Activated CD4-positive, alpha-beta T cell treated with anti-CD3 and anti-CD28 coated beads for 36 hours (primary cell): ENCODE results near the gene BIN1. TPM values are rescaled to one million over a fixed set of nuclear protein-coding genes. Genes with fewer than 3 reads are reported as not detected.

ENCODE experiments used
- ATAC-seq: fragments of 200-7000 bp; cut with Tn5 transposase; one replicate; pipeline ENCODE4 v1.10.0; 2021; ENCODE audit warnings: mild to moderate bottlenecking, moderate library complexity
- CTCF ChIA-PET: fragments of 350-600 bp; sonication (Branson Sonifier 250); formaldehyde crosslinking; loops from one replicate; lab custom pipeline; 2021; ENCODE audit warnings: antibody characterized with exemption; lab: Charles Lee
- POLR2A ChIA-PET: fragments of 350-600 bp; sonication (Branson Sonifier 250); formaldehyde crosslinking; loops from one replicate; lab custom pipeline; 2021; ENCODE audit warnings: antibody characterized with exemption, inconsistent platforms; lab: Charles Lee
- DNase-seq: peaks from one replicate; pipeline ENCODE4 v3.0.0-alpha.2; 2020
- H3K27ac Mint-ChIP-seq: one replicate; pipeline ENCODE4 v1.8.0; 2021; ENCODE audit warnings: mixed read lengths
- H3K27me3 Mint-ChIP-seq: one replicate; pipeline ENCODE4 v1.8.0; 2021; ENCODE audit warnings: mixed read lengths
- H3K36me3 Mint-ChIP-seq: one replicate; pipeline ENCODE4 v1.8.0; 2021; ENCODE audit warnings: low read depth, mixed read lengths
- H3K4me1 Mint-ChIP-seq: one replicate; pipeline ENCODE4 v1.8.0; 2021; ENCODE audit warnings: mixed read lengths
- H3K4me3 Mint-ChIP-seq: one replicate; pipeline ENCODE4 v1.8.0; 2021; ENCODE audit warnings: mild to moderate bottlenecking, moderate library complexity, mixed read lengths
- H3K9me3 Mint-ChIP-seq: one replicate; pipeline ENCODE4 v1.8.0; 2021; ENCODE audit warnings: low read depth, mixed read lengths
- intact Hi-C, 2 experiments: fragments of 100-400 bp; cut with DNase I in 1 of 2; cut with micrococcal nuclease in 1 of 2; formaldehyde crosslinking; loops; one replicate each; pipeline versions ENCODE4 v1.14.2 to v1.15.1; 2022 to 2024; cut with DNase I, micrococcal nuclease
- total RNA-seq, 2 experiments: library from RNA; stranded (reverse); gene quantifications; one replicate each; pipeline ENCODE4 v1.2.3, GENCODE V29; 2021

Gene BIN1
- total RNA-seq, 2 experiments from 2014 or later, result 65.2 to 71.0 TPM

DNA sequence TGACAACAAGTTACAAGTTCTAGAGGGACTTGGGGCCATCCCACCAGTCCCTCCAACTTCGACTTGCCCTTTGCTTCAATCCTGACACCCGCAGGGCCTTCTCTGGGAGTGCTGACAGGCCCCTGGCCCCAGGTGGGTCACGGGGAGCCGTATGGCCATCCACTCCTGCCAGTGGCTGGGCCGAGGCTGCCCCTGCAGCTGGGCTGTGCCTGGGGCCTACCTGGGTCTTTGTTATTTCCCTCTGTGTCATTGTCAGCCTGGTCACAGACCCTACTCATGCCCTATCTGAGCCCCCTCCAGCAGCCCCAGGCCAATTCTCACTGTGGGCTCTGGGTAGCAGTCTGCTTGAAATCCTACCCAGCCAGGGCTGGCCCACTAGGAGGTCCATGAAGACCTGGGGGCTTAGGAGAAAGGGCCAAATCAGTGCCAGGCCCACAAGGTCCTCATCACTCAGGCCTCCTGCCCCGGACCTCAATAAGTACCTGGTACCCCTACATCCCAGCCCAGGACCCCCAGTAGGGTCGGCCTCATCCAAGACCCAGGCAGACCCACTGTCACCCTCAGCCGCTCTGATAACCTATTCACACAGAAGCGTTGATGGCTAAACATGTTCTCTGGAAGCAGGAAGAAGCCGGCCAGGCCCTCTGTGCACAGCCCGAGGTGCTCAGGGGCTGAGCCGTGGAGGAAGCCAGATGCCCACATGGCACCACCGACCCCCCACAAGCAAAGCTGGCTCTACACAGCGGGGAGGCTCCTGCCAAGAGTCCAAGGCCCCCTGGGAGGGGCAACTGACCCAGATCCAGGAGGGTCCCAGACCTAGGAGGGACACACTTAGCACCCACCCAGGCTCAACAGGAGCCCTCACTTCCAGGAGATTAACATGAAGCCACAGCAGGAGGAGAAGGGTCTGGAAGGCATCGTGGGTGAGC is 57.7 kb downstream of the BIN1 start:
- H3K4me1 Mint-ChIP-seq, result peaks cover 2% of the 10 kb centered on the region
- ATAC-seq (no peak), DNase-seq (peak; percentile 2)
- intact Hi-C loops, result no loop called here
- H3K36me3 Mint-ChIP-seq, result peaks cover 2% of the 10 kb centered on the region
- ChIA-PET POLR2A (no interaction called here), CTCF (interaction anchor here (0.5 to 1.0 kb wide), 7 partner anchors 10 to 839 kb away, joined by 3 to 5 read pairs (median 3); no protein-coding TSS in a partner anchor)
- no peaks in the 10 kb centered on the region for H3K27me3 Mint-ChIP-seq
- H3K9me3 Mint-ChIP-seq, result no peaks in the 10 kb centered on the region
- H3K4me3 Mint-ChIP-seq, result no peak overlapping the region
- no peak overlapping the region for H3K27ac Mint-ChIP-seq

DNA sequence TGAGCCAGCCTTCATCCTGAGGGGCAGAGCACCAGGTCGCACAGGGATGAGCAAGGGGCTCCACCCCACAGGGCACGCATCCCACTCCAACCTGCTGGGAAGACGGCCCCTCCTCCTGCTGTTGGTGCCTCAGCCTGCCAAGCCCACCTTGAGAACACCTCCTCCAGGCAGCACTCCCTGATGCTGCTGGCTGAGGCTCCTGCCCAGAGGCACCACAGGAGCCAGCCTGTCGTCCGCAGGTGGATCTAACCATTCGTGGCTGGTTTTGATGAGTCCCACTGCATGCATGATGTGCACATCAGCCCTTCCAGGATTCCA is 58.4 kb downstream of the BIN1 start:
- CTCF ChIA-PET, result interaction anchor here (0.6 to 1.7 kb wide), 2 partner anchors 19 to 31 kb away, joined by 3 to 4 read pairs; no protein-coding TSS in a partner anchor
- Mint-ChIP-seq H3K27ac (no peak overlapping the region), H3K4me1 (peaks cover 2% of the 10 kb centered on the region), H3K27me3 (no peaks in the 10 kb centered on the region), H3K4me3 (no peak overlapping the region), H3K9me3 (no peaks in the 10 kb centered on the region), H3K36me3 (peaks cover 2% of the 10 kb centered on the region)
- POLR2A ChIA-PET, result no interaction called here
- peak; percentile 3 for DNase-seq
- intact Hi-C loops, result no loop called here
- no peak for ATAC-seq

DNA sequence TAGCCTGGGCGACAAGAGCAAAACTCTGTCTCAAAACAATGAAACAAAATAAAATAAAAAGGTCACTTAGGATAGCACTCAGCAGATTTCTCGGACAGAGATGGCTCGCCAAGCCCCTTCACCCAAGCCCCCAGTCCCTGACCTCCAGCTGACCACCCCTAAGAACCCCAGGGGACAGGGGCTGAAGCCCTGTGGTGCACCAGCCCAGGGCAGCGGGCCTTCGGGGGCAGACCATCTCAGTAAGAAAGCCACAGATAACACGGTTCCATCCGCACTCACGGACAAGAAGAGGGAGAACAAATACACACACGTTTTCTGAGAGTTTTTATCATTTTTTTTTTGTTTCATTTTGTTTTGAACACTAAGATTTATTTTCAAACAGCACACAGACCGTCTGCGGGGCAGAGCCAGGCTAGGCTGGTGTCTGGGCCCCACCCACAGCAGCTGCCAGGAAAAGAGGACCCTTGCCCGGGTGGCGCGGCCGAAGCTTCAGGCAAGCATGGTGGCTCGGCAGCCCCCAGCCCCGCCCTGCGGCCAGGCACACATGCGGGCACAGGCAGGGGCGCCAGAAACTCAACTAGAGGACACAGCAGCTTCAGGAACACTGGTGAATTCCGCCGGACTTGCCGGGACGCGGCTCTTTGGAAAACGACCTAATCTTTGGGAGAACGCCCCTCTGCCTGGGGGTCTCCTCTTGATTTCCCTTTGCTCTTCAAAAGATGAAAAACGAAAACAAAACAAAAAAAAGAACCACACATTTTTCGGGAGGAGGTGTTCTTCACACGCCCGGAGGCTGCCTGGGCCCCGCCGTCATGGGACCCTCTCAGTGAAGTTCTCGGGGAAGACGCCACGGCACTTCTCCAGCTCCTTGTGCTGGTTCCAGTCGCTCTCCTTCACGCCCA is 59.0 kb downstream of the BIN1 start:
- H3K4me3 Mint-ChIP-seq, result no peak overlapping the region
- ChIA-PET CTCF (interaction anchor here (0.6 to 1.7 kb wide), 2 partner anchors 20 to 30 kb away, joined by 3 to 4 read pairs; no protein-coding TSS in a partner anchor), POLR2A (no interaction called here)
- no peaks in the 10 kb centered on the region for H3K27me3 Mint-ChIP-seq
- ATAC-seq, result no peak
- peaks cover 2% of the 10 kb centered on the region for H3K36me3 Mint-ChIP-seq
- no peaks in the 10 kb centered on the region for H3K9me3 Mint-ChIP-seq
- DNase-seq, result peak; percentile 3
- intact Hi-C loops, result no loop called here
- no peak overlapping the region for H3K27ac Mint-ChIP-seq
- peaks cover 2% of the 10 kb centered on the region for H3K4me1 Mint-ChIP-seq

DNA sequence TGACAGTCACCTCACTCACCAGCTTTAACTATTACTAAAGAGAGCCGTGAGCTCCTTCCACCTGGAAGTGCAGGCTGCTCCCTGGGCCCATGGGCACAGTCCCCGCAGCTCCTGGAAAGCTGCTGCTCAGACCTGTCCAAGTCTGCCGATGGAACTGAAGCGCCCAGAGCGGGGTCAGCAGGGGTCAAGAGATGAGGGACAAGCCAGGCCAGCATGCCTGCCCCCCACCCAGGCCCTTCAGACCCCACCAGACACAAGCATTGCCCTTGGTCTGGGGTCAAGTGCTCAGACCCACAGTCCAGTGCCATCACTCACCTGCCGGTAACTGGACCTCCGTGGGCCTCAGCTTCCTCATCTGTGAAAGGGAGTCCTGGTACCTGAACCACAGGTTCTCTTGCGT is 59.9 kb downstream of the BIN1 start:
- ChIA-PET POLR2A (no interaction called here), CTCF (interaction anchor here (0.8 to 1.7 kb wide), 3 partner anchors 11 to 75 kb away, joined by 3 to 4 read pairs (median 3); no protein-coding TSS in a partner anchor)
- DNase-seq, result peak; percentile 3
- Mint-ChIP-seq H3K27me3 (no peaks in the 10 kb centered on the region), H3K9me3 (no peaks in the 10 kb centered on the region), H3K4me3 (no peak overlapping the region), H3K36me3 (peaks cover 2% of the 10 kb centered on the region), H3K27ac (no peak overlapping the region), H3K4me1 (peaks cover 2% of the 10 kb centered on the region)
- ATAC-seq, result no peak
- intact Hi-C loops, result no loop called here

DNA sequence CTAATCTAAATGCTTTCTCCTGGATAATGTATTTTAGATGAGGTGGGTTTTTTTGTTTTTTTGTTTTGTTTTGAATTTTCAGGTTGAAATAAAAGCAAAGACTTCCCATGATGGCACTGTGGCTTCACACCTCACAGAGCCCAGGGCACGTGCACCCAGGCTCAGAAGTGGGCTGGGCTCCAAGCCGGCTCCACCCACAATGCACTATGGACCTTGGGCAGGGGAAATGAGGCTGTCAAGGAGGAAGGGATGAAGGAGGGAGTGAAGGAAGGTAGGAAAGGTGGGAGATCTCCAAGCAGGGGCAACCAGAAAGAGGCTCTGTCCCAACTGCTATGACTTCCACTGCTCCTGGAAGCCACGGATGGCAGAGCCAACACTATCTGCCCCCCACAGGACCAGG is 60.4 kb downstream of the BIN1 start:
- CTCF ChIA-PET, result interaction anchor here (0.8 to 1.1 kb wide), 2 partner anchors 11 to 74 kb away, joined by 3 read pairs; no protein-coding TSS in a partner anchor
- no peaks in the 10 kb centered on the region for H3K27me3 Mint-ChIP-seq
- ATAC-seq (no peak), DNase-seq (peak; percentile 9)
- H3K9me3 Mint-ChIP-seq, result no peaks in the 10 kb centered on the region
- H3K27ac Mint-ChIP-seq, result no peak overlapping the region
- peaks cover 2% of the 10 kb centered on the region for H3K36me3 Mint-ChIP-seq
- intact Hi-C loops, result no loop called here
- POLR2A ChIA-PET, result interaction anchor here (0.6 kb wide), 1 partner anchor 389 kb away, joined by 5 read pairs; no protein-coding TSS in a partner anchor
- H3K4me3 Mint-ChIP-seq, result no peak overlapping the region
- H3K4me1 Mint-ChIP-seq, result peaks cover 2% of the 10 kb centered on the region

DNA sequence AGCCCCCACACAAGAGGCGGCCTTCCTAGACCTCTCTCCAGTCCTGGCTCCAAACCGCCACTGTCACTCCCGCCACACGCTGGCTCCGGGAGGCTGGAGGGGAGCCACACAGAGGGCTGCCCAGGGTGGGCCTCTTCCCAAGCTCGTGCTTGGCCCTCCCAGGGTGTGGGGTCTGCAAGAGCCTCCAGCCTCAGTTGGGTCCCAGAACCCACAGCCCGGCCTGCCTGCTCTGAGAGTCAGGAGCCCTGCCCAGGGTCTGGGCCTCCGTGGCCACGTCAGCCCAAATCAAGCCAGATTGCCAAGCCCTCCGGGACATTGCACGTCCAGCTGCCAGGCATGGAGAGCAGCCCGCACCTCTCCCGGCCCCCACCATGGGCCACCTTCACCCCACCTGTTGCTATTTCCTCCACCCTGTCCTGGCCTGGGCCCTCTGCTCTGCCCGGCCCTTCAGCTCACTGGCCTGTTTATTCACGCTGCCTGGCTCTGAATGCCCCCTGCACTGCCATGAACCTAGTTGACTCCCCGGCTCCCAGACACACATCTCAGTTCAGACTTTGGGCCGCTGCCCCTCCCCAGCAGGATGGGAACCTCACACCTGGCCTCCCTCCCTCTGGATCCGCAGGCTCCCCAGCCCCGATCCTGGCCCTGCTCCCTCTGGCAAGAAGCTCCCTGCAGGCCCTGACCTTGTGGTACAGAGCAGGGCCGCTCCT is 61.0 kb downstream of the BIN1 start:
- H3K36me3 Mint-ChIP-seq, result peaks cover 2% of the 10 kb centered on the region
- ChIA-PET POLR2A (interaction anchor here (0.6 kb wide), 1 partner anchor 388 kb away, joined by 5 read pairs; no protein-coding TSS in a partner anchor), CTCF (no interaction called here)
- H3K9me3 Mint-ChIP-seq, result no peaks in the 10 kb centered on the region
- no peaks in the 10 kb centered on the region for H3K27me3 Mint-ChIP-seq
- DNase-seq (no peak), ATAC-seq (no peak)
- H3K27ac Mint-ChIP-seq, result no peak overlapping the region
- H3K4me1 Mint-ChIP-seq, result peaks cover 2% of the 10 kb centered on the region
- intact Hi-C loops, result no loop called here
- H3K4me3 Mint-ChIP-seq, result no peak overlapping the region

DNA sequence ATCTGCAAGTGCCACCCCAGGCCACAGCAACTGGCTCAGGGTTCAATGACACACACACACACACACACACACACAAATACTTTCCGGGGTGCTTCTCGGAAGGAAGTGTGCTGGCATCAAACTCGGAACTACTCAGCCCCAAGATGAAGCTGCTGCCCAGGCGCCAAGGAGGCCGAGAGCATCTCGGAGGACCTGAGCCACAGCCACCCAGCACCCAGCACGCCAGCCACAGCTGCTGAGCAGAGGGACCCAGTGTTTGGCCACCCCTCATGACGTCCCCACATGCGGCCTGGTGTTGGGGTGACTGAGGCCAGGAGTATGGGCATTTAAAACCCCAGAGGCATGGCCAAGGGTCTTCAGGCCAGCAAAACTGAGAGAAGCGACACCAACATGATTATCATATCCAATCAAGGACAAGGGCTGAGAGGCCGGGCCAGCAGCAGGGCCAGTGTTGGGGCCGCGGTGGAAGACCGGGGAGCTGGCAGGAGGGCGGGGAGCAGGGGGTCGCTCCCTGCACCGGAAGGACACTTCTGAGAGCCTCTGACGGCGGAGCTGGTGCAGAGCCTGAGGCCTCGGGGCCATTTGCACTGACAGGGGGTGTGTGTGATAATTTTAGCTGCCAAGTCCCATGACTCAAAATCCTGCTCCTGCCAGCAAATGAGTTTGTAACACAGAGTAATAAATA is 61.8 kb downstream of the BIN1 start:
- H3K27ac Mint-ChIP-seq, result no peak overlapping the region
- ATAC-seq (no peak), DNase-seq (no peak)
- ChIA-PET POLR2A (no interaction called here), CTCF (no interaction called here)
- H3K4me3 Mint-ChIP-seq, result no peak overlapping the region
- peaks cover 2% of the 10 kb centered on the region for H3K36me3 Mint-ChIP-seq
- H3K4me1 Mint-ChIP-seq, result peaks cover 2% of the 10 kb centered on the region
- H3K27me3 Mint-ChIP-seq, result no peaks in the 10 kb centered on the region
- intact Hi-C loops, result no loop called here
- no peaks in the 10 kb centered on the region for H3K9me3 Mint-ChIP-seq

DNA sequence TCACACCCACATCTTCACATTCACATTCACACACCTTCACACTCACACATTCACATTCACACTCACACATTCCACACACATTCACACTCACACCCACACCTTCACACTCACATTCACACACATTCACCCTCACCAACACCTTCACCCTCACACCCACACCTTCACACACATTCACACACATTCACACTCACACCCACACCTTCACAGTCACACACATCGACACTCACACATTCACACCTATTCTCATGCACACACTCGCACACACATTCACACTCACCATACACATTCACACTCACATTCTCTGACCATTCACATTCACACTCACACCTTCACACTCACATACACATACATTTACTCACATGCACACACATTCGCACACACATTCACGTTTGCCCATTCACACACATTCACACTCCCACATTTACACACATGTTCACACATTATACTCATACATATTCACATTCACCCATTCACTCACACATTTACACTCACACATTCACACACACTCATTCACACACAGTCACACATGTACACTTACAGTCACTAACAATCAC is 62.7 kb downstream of the BIN1 start:
- no peak for ATAC-seq
- peaks cover 2% of the 10 kb centered on the region for H3K36me3 Mint-ChIP-seq
- no peak overlapping the region for H3K4me3 Mint-ChIP-seq
- H3K27ac Mint-ChIP-seq, result no peak overlapping the region
- POLR2A ChIA-PET, result no interaction called here
- H3K9me3 Mint-ChIP-seq, result no peaks in the 10 kb centered on the region
- peaks cover 6% of the 10 kb centered on the region for H3K4me1 Mint-ChIP-seq
- no peaks in the 10 kb centered on the region for H3K27me3 Mint-ChIP-seq
- CTCF ChIA-PET, result no interaction called here
- intact Hi-C loops, result no loop called here
- DNase-seq, result no peak

DNA sequence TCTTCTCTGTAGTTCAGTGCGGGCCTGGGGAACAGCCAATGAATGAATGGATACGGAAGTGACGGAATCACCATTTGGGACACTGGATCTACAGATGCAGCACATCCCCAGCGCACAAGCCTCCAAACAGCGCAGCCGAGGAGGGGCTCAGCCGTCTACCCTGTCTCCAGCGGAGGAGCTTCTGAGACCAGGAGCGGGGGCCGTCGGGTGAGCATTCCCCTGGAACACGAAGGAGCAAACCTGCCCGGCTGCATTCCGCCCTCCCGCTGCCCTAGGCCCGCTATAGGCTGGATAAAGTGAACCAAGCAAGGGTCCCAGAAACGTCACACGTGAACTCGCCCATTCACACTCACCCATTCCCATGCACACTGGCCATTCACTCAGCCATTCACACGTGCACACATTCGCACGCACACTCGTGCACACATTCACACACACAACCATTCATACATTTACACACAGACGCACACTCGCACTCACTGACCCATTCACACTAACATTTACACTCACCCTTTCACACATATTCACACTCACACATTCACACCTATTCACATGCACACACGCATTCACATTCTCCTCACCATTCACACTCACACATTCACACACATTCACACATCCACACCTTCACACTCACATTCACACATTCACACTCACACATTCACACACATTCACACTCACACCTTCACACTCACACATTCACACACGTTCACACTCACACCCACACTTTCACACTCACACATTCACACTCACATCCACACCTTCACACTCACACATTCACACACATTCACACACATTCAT is 63.4 kb downstream of the BIN1 start:
- H3K27ac Mint-ChIP-seq, result no peak overlapping the region
- H3K4me3 Mint-ChIP-seq, result no peak overlapping the region
- ChIA-PET CTCF (no interaction called here), POLR2A (no interaction called here)
- DNase-seq (no peak), ATAC-seq (no peak)
- intact Hi-C loops, result no loop called here
- peaks cover 6% of the 10 kb centered on the region for H3K4me1 Mint-ChIP-seq
- H3K27me3 Mint-ChIP-seq, result no peaks in the 10 kb centered on the region
- H3K9me3 Mint-ChIP-seq, result no peaks in the 10 kb centered on the region
- peaks cover 2% of the 10 kb centered on the region for H3K36me3 Mint-ChIP-seq
